HK-2 (cell line): Measurements from ENCODE around the gene MYO9B.
"Not testable (repeated sequence)": the region's sequence is repeated elsewhere in the genome, so short reads cannot be mapped to it uniquely, and the experiment has no call there.

Source experiments
- DNase-seq: peaks from one replicate; pipeline ENCODE4 v3.0.0-alpha.2; 2018; ENCODE audit not compliant: unreplicated experiment

MYO9B gene

GRCh38 chr19:17116996-17117702 is 41.6 kb downstream of the MYO9B start:
- no peak for DNase-seq

- no peak for DNase-seq
These were observed 43.4 kb downstream of the MYO9B start for GRCh38 chr19:17118957-17119356.

DNA sequence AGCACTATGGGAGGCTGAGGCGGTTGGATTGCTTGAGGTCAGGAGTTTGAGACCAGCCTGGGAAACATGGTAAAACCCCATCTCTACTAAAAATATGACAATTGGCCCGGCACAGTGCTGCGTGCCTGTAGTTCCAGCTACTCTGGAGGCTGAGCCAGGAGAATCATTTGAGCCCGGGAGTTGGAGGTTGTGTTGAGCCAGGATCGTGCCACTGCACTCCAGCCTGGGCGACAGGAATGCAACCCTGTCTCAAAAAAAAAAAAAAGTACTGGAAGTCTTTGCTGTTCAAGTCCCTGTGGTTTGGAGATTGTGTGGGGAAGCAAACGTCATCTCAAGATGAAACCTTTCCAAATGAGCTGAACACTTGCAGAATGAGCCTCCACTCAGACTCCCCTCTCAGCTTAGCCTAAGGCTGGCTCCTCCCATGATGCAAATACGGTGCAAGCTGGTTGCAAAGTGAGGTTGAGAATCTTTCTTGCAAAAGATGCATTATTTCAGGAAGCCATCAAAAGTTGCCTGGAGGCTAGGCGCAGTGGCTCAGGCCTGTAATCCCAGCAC is 46.2 kb downstream of the MYO9B start:
- DNase-seq: no peak

GRCh38 chr19:17123041-17123440 is 47.5 kb downstream of the MYO9B start:
- no peak for DNase-seq

DNA sequence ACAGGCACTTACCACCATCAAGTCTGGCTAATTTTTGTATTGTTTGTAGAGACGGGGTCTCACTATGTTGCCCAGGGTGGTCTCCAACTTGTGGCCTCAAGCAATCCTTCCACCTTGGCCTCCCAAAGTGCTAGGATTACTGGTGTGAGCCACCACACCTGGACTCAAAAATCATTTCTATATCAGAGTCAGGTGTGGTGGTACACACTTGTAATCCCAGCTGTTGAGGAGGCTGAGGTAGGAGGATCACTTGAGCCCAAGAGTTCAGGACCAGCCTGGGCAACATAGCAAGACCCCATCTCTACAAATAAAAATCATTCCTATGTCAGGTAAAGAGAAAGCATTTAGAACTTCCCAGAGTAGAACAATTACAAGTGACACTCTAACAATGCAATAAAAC is 48.4 kb downstream of the MYO9B start:
- no peak for DNase-seq

DNA sequence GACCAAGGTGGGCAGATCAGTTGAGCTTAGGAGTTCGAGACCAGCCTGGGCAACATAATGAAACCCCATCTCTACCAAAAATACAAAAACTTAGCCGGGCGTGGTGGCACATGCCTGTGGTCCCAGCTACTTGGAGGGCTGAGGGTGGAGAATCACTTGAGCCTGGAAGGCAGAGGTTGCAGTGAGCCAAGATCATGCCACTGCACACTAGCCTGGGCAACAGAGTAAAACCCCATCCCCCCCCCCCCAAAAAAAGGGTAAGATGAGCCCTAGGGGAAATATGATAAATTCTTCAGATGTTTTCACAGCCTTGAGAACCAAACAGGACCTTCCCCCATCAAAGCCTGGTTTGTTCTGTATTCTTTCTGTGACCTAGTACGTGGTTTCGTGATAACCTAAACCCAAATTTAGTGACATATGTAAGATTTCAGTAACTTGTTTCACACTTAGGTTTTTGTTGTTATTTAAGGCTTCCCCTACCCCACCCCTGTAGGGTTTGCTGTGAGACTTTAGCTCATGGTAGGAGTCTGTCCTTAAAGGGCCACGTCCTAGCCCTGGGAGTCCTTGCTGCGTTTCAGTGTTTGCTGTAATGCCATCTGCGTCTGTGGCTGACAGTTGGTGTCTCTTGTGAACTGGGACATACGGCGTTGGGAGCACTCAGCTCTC is 49.6 kb downstream of the MYO9B start:
- DNase-seq: no peak

DNA sequence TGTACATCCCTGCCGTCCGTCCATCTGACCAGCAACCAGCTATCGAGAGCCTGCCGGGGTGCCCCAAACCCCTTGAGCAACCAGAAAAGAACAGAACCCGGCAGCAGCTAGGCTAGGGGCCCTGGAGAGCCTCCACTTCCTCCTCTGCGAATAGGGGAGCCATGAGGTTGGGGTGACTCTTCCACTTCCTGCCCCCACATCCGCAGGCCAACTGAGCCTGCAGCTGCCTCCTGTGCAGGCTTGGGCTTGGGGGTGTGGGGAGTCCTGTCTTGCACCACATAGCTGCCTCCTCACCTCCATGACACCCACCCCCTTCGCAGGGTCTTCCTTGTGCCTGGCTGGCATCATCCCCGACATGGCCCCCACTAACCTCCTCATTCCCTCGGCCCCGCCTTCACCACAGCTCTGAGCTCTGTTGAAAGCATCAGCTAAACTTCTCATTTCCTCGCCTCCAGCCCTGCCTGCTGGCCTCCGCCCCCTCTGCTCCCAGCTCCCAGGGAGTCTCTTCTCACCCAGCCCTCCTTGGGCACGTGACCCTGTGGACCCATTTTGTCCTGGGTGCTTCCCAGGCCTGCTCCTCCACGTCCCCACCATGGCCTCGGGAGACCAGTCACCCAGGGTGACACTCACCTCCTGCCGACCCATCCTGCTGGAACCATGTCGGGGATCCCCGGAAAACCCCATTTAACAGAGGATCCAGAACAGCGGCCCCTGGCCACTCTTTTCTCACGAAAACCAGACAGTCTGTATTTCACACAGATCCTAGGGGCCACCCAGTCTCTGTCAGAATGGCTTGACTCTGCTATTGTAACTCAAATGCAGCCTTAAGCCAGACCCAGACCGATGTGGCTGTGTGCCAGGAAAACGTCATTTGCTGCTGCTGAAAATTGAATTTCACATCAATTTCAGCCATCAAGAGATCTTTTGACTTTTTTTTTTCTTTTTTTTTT is 50.4 kb downstream of the MYO9B start:
- DNase-seq: no peak

- DNase-seq: no peak
These were observed 52.1 kb downstream of the MYO9B start for GRCh38 chr19:17127671-17128070.

GRCh38 chr19:17128403-17128802 is 52.8 kb downstream of the MYO9B start:
- DNase-seq: no peak

GRCh38 chr19:17128820-17129219 is 53.2 kb downstream of the MYO9B start:
- no peak for DNase-seq

DNA sequence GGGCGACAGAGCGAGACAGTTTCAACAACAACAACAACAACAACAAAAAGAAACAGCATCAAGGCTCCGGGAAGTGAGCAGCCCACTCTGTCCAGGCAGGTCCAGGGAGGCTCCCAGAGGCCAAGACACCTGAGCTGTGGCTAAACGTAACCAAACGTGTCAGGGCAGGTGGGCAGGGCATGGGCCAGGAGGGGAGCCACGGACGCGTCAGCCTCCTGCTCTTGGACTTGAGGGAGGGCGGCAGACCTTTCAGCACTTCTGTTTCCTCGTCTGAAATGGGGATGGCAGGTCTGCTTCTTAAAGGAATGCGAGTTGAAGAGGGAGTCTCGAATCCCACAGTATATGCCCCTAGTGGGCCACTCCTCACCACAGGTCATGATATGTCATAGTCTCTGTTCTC is 53.8 kb downstream of the MYO9B start:
- no peak for DNase-seq

DNA sequence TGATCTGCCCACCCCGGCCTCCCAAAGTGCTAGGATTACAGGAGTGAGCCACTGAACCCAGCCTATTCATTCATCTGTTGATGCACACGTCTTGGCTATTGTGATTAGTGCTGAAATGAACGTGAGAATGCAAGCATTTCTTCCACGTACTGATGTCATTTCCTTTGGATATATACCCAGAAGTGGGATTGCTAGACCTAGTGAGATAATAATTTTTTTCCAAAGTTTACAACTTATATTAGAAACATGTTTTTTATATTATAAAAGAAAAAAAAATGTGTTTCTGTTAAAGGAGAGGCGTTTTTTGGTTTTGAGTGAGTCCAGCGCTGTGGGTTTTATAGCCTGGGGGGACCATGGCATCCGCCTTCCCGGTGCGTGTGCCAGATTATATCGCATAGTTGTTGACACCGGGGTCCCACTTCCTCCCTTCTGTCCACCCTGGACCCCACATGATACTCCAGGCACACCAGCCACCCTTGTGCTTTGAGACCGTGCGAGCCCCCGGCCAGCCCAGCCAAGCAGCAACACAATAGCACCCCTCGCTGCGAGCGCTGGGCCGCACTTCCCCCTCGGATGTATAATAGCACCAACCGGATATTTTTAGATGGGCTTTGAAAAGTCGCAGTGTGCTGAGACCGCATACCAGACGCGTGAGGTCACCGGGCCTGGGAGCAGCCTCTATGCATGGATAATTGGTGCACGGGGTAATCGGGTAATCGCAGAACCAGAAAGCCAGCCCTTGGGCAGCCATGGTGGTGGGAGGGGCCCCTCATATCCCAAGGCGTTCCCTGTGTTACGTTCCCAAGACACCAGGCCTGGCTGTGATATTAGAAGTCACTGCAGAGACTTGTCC is 59.6 kb downstream of the MYO9B start:
- DNase-seq: peak; percentile 94

GRCh38 chr19:17136021-17136420 is 60.4 kb downstream of the MYO9B start:
- no peak for DNase-seq

GRCh38 chr19:17136617-17137016 is 61.0 kb downstream of the MYO9B start:
- DNase-seq: no peak

DNA sequence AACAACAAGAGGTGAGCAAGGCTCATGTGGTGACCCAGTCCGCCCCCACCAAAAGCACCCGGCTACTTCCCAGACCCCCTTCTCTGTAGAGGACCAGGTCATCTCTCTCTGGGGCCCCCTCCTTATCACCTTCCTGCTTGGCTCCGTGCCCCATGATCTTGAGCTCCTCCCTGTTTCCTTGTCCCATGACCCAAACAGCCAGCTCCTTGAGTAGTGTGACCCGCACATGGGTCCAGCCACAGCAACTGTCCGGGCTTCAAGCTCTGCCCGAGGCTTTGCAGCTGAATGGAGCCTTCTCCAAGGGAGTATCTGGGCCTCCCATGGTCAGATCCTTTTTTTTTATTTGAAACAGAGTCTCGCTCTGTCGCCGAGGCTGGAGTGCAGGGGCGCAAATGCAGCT is 61.8 kb downstream of the MYO9B start:
- no peak for DNase-seq

DNA sequence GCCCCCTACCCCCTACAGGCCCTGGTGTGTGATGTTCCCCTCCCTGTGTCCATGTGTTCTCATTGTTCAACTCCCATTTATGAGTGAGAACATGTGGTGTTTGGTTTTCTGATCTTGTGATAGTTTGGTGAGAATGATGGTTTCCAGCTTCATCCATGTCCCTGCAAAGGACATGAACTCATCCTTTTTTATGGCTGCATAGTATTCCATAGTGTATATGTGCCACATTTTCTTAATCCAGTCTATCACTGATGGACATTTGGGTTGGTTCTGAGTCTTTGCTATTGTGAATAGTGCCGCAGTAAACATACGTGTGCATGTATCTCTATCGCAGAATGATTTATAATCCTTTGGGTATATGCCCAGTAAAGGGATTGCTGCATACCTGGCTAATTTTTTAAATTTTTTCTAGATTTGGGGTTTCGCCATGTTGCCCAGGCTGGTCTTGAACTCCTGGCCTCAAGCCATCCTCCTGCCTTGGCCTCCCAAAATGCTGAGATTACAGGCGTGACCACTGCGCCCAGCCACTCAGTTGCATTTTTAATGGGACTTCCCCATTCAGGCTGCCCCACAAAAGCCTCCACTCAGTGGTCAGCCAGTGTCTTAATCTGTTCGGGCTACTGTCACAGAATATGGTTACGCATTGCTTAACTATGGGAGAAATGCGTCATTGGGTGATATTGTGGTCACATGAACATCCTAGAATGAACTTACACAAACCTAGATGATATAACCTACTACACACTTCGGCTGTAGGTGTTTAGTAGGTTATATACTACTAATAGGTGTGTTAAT is 62.7 kb downstream of the MYO9B start:
- not testable (repeated sequence) for DNase-seq

GRCh38 chr19:17138937-17139598 is 63.5 kb downstream of the MYO9B start:
- no peak for DNase-seq

GRCh38 chr19:17144771-17145170 is 69.2 kb downstream of the MYO9B start:
- DNase-seq: peak; percentile 7

- DNase-seq: no peak
These were observed 70.2 kb downstream of the MYO9B start for GRCh38 chr19:17145546-17146497.
